IMR-90 (cell line): ENCODE measurements around the gene TSC22D3. TPM values are rescaled to one million over a fixed set of nuclear protein-coding genes. Genes with fewer than 3 reads are reported as not detected.

Experiments used
- ATAC-seq: fragments of 200-7000 bp; cut with Tn5 transposase; 2 replicates; pipeline ENCODE4 v1.9.1; 2020; ENCODE audit warnings: low read depth, mild to moderate bottlenecking, moderate library complexity
- BruUV-seq: library from RNA; stranded (reverse); fragments of 400-500 nt; replicated peaks from 2 replicates; lab custom pipeline; 2021; lab: Mats Ljungman, UMichigan
- CTCF ChIA-PET: fragments of 300-600 bp; formaldehyde crosslinking; extraction: SDS; loops from one replicate; lab custom pipeline; 2021; ENCODE audit warnings: antibody characterized with exemption; lab: Yijun Ruan, JAX
- POLR2A ChIA-PET: fragments of 300-600 bp; sonication (Branson Sonifier 250); formaldehyde crosslinking; loops from one replicate; lab custom pipeline; 2022; ENCODE audit warnings: antibody characterized with exemption; ENCODE audit not compliant: unreplicated experiment; lab: Charles Lee
- DNase-seq: peaks from one replicate; pipeline ENCODE4 v3.0.0; 2013
- H2AFZ ChIP-seq: replicated peaks from 2 replicates; pipeline ENCODE3; 2013; ENCODE audit warnings: low read length, mild to moderate bottlenecking; ENCODE audit not compliant: poor library complexity
- H2AK5ac ChIP-seq: 2 replicates; pipeline ENCODE4 v1.6.1; 2013; ENCODE audit warnings: low read depth, low read length, inconsistent platforms
- H2AK9ac ChIP-seq: replicated peaks from 2 replicates; pipeline ENCODE3; 2013; ENCODE audit warnings: mild to moderate bottlenecking, low read depth, low read length, moderate library complexity; ENCODE audit not compliant: poor library complexity
- H2BK120ac ChIP-seq: 2 replicates; pipeline ENCODE4 v1.6.1; 2013; ENCODE audit warnings: low read depth, low read length, inconsistent platforms
- H2BK15ac ChIP-seq: 3 replicates; pipeline ENCODE4 v1.6.1; 2013; ENCODE audit warnings: low read depth, low read length, inconsistent platforms
- H2BK20ac ChIP-seq: 2 replicates; pipeline ENCODE4 v1.6.1; 2013; ENCODE audit warnings: low read depth, mild to moderate bottlenecking, inconsistent platforms, low read length, moderate library complexity
- H2BK5ac ChIP-seq: 2 replicates; pipeline ENCODE4 v1.6.1; 2013; ENCODE audit warnings: mild to moderate bottlenecking, low read depth, low read length, inconsistent platforms; ENCODE audit not compliant: poor library complexity, severe bottlenecking
- H3K14ac ChIP-seq: replicated peaks from 2 replicates; pipeline ENCODE4 v1.6.1; 2013; ENCODE audit warnings: low read depth, low read length, inconsistent platforms
- H3K18ac ChIP-seq: 2 replicates; pipeline ENCODE4 v1.6.1; 2013; ENCODE audit warnings: low read depth, low read length, control low read depth
- H3K23ac ChIP-seq: 2 replicates; pipeline ENCODE4 v1.6.1; 2013; ENCODE audit warnings: low read depth, low read length, inconsistent platforms
- H3K27ac ChIP-seq: 2 replicates; pipeline ENCODE4 v1.5.1; 2013; ENCODE audit warnings: mild to moderate bottlenecking, control low read depth, low read length; ENCODE audit not compliant: insufficient read depth
- H3K27me3 ChIP-seq: 2 replicates; pipeline ENCODE4 v1.6.1; 2013; ENCODE audit warnings: low read length; ENCODE audit not compliant: control insufficient read depth, insufficient read depth
- H3K36me3 ChIP-seq: 2 replicates; pipeline ENCODE4 v1.6.1; 2013; ENCODE audit warnings: low read length, mixed read lengths; ENCODE audit not compliant: control insufficient read depth, insufficient read depth
- H3K4ac ChIP-seq: 2 replicates; pipeline ENCODE4 v1.6.1; 2013; ENCODE audit warnings: low read depth, low read length, inconsistent platforms
- H3K4me1 ChIP-seq: 2 replicates; pipeline ENCODE4 v1.6.1; 2013; ENCODE audit warnings: low read length, mixed read lengths; ENCODE audit not compliant: control insufficient read depth, insufficient read depth
- H3K4me2 ChIP-seq: 2 replicates; pipeline ENCODE4 v1.6.1; 2013; ENCODE audit warnings: low read depth, mild to moderate bottlenecking, control low read depth, low read length, moderate library complexity
- H3K4me3 ChIP-seq: 2 replicates; pipeline ENCODE4 v1.5.1; 2013; ENCODE audit warnings: low read depth, mild to moderate bottlenecking, control low read depth, low read length, moderate library complexity; ENCODE audit not compliant: insufficient read depth
- H3K56ac ChIP-seq: 2 replicates; pipeline ENCODE4 v1.6.1; 2013; ENCODE audit warnings: low read length, inconsistent platforms; ENCODE audit not compliant: insufficient read depth; ENCODE audit errors: extremely low read depth
- H3K79me1 ChIP-seq, 2 experiments: 2 replicates each; pipeline ENCODE4 v1.6.1; 2013; ENCODE audit warnings: low read length in 2 of 2, inconsistent platforms in 1 of 2, low read depth in 1 of 2
- H3K9ac ChIP-seq: 2 replicates; pipeline ENCODE4 v1.6.1; 2013; ENCODE audit warnings: low read depth, low read length, control low read depth
- H3K9me1 ChIP-seq: 2 replicates; pipeline ENCODE4 v1.6.1; 2013; ENCODE audit warnings: low read length, inconsistent platforms; ENCODE audit not compliant: insufficient read depth
- H3K9me3 ChIP-seq: 2 replicates; pipeline ENCODE4 v1.6.1; 2013; ENCODE audit warnings: low read length; ENCODE audit not compliant: control insufficient read depth, insufficient read depth
- H4K20me1 ChIP-seq: 2 replicates; pipeline ENCODE4 v1.6.1; 2013; ENCODE audit warnings: low read length, inconsistent platforms; ENCODE audit not compliant: insufficient read depth
- H4K5ac ChIP-seq: 2 replicates; pipeline ENCODE4 v1.6.1; 2013; ENCODE audit warnings: mild to moderate bottlenecking, low read depth, low read length, control low read depth
- H4K8ac ChIP-seq, 2 experiments: 2 replicates each; pipeline ENCODE4 v1.6.1; 2013; ENCODE audit warnings: low read depth in 2 of 2, low read length in 2 of 2, control low read depth in 1 of 2, inconsistent platforms in 1 of 2
- H4K91ac ChIP-seq: 2 replicates; pipeline ENCODE4 v1.6.1; 2013; ENCODE audit warnings: low read depth, low read length, inconsistent platforms; ENCODE audit not compliant: insufficient read depth
- CHD1 ChIP-seq: IDR thresholded peaks from 2 replicates; pipeline ENCODE4 v1.6.1; 2012; ENCODE audit warnings: low read depth, low read length, improper control_type of control experiment
- CTCF ChIP-seq: conservative IDR thresholded peaks from 2 replicates; pipeline ENCODE4 v1.5.1; 2012; ENCODE audit warnings: mild to moderate bottlenecking, low read depth, low read length, improper control_type of control experiment
- ELK1 ChIP-seq: fragments of 150-350 bp; IDR thresholded peaks from 2 replicates; pipeline ENCODE4 v1.6.1; 2016; ENCODE audit warnings: low read depth, mild to moderate bottlenecking, low read length, moderate library complexity, borderline replicate concordance
- MAFK ChIP-seq: IDR thresholded peaks from 2 replicates; pipeline ENCODE4 v1.6.1; 2012; ENCODE audit warnings: low read depth, low read length, improper control_type of control experiment
- MAZ ChIP-seq: IDR thresholded peaks from 2 replicates; pipeline ENCODE4 v1.6.1; 2012; ENCODE audit warnings: low read depth, mild to moderate bottlenecking, low read length, improper control_type of control experiment, moderate library complexity, borderline replicate concordance
- MXI1 ChIP-seq: IDR thresholded peaks from 2 replicates; pipeline ENCODE4 v1.6.1; 2012; ENCODE audit warnings: low read depth, mild to moderate bottlenecking, low read length, moderate library complexity, borderline replicate concordance
- POLR2A ChIP-seq: IDR thresholded peaks from 2 replicates; pipeline ENCODE4 v1.6.1; 2012; ENCODE audit warnings: mild to moderate bottlenecking, low read depth, low read length
- RAD21 ChIP-seq: IDR thresholded peaks from 2 replicates; pipeline ENCODE4 v1.6.1; 2012; ENCODE audit warnings: low read length, improper control_type of control experiment
- RFX5 ChIP-seq: IDR thresholded peaks from 2 replicates; pipeline ENCODE4 v1.8.0; 2012; ENCODE audit warnings: low read depth, mild to moderate bottlenecking, low read length, moderate library complexity
- dilution Hi-C: fragments of 300-500 bp; cut with HindIII; formaldehyde crosslinking; loops from one replicate; pipeline ENCODE4 v1.14.3; 2018; ENCODE audit warnings: low sequenced_read_pairs; ENCODE audit not compliant: unreplicated experiment
- in situ Hi-C: fragments of 300-500 bp; cut with MboI; formaldehyde crosslinking; loops from 3 replicates; pipeline ENCODE4 v1.14.3; 2019; ENCODE audit warnings: low sequenced_read_pairs, inconsistent platforms, mixed read lengths
- intact Hi-C: fragments of 100-400 bp; cut with micrococcal nuclease; formaldehyde crosslinking; loops from 2 replicates; pipeline ENCODE4 v1.10.0; 2022
- polyA plus RNA-seq, 3 experiments: library from polyadenylated mRNA; depleted of rRNA; stranded (reverse); fragments of >200 nt; gene quantifications; 2 replicates each; pipeline ENCODE4 v1.2.3, GENCODE V29; 2012; ENCODE audit warnings: low replicate concordance in 1 of 3
- total RNA-seq: library from RNA; depleted of rRNA; stranded (reverse); fragments of >200 nt; gene quantifications from 2 replicates; pipeline ENCODE4 v1.2.3, GENCODE V29; 2012

The TSC22D3 gene
- total and polyA plus RNA-seq, 2 of the 4 experiments (the other 2 are of a cell fraction): 9.9 to 14.0 TPM

- H3K4me1 ChIP-seq: no peaks in the 10 kb centered on the region
- BruUV-seq: no TSS peak
- H3K9me3 ChIP-seq: peaks cover 10% of the 10 kb centered on the region
- no peak overlapping the region for H2BK5ac ChIP-seq
- H4K91ac ChIP-seq: no peak overlapping the region
- H2BK20ac ChIP-seq: no peak overlapping the region
- in situ Hi-C loops (no loop called here), intact Hi-C loops (no loop called here), dilution Hi-C loops (no loop called here)
- CTCF ChIA-PET: no interaction called here
- no peak overlapping the region for H2BK15ac ChIP-seq
- H3K36me3 ChIP-seq: no peaks in the 10 kb centered on the region
- H3K4me2 ChIP-seq: no peak overlapping the region
- POLR2A ChIA-PET: no interaction called here
- no peak overlapping the region for H2AK5ac ChIP-seq
- no peaks in the 10 kb centered on the region for H3K79me1 ChIP-seq
- H3K9me1 ChIP-seq: no peaks in the 10 kb centered on the region
- H3K4ac ChIP-seq: no peak overlapping the region
- H3K27ac ChIP-seq: no peak overlapping the region
- ATAC-seq (no peak), DNase-seq (no peak)
- H3K18ac ChIP-seq: no peak overlapping the region
- no peak overlapping the region for H3K23ac ChIP-seq
- no peak overlapping the region for H4K8ac ChIP-seq
- no peak overlapping the region for H3K14ac ChIP-seq
- H2BK120ac ChIP-seq: no peak overlapping the region
- H2AFZ ChIP-seq: no peak overlapping the region
- TF ChIP-seq CHD1: no peak
- no peak for TF ChIP-seq CTCF
- no peak for TF ChIP-seq POLR2A
- TF ChIP-seq MXI1: no peak
- no peak for TF ChIP-seq RAD21
- no peak for TF ChIP-seq MAFK
- no peak for TF ChIP-seq MAZ
- TF ChIP-seq RFX5: no peak
- no peak for TF ChIP-seq ELK1
- no peak overlapping the region for H4K5ac ChIP-seq
- H3K27me3 ChIP-seq: peaks cover 2% of the 10 kb centered on the region
- no peak overlapping the region for H3K56ac ChIP-seq
- H3K9ac ChIP-seq: no peak overlapping the region
- H3K4me3 ChIP-seq: no peak overlapping the region
- no peak overlapping the region for H2AK9ac ChIP-seq
- H4K20me1 ChIP-seq: no peaks in the 10 kb centered on the region
These were observed 43.4 kb upstream of the TSC22D3 start for GRCh38 chrX:107818900-107819521.
